ENCODE results near the gene SOX12. TPM values are rescaled to one million over a fixed set of nuclear protein-coding genes. Genes with fewer than 3 reads are reported as not detected.

Gene SOX12
- total RNA-seq, 4 donors from 2014 or later, result 1.1 to 4.1 (median 2.0) TPM

DNA sequence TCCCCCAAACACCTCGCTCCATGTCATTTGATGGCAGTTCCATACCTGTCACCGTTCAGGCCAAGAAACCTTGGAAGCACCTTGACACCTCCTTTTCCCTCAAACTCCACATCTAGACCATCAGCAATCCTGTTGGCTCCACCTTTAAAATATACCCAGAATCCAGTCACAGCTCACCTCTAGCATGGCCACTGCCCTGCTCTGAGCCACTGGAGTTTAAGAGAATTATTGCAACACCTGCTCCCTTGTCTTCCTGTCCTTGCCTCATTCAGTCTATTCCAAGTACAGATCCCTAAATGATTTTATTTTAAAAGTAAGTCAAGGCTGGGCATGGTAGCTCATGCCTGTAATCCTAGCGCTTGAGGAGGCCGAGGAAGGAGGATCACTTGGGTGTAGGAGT is 43.6 kb downstream of the SOX12 start:
- TF ChIP-seq, protein P1, sequence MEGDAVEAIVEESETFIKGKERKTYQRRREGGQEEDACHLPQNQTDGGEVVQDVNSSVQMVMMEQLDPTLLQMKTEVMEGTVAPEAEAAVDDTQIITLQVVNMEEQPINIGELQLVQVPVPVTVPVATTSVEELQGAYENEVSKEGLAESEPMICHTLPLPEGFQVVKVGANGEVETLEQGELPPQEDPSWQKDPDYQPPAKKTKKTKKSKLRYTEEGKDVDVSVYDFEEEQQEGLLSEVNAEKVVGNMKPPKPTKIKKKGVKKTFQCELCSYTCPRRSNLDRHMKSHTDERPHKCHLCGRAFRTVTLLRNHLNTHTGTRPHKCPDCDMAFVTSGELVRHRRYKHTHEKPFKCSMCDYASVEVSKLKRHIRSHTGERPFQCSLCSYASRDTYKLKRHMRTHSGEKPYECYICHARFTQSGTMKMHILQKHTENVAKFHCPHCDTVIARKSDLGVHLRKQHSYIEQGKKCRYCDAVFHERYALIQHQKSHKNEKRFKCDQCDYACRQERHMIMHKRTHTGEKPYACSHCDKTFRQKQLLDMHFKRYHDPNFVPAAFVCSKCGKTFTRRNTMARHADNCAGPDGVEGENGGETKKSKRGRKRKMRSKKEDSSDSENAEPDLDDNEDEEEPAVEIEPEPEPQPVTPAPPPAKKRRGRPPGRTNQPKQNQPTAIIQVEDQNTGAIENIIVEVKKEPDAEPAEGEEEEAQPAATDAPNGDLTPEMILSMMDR (IDR thresholded peaks at IDR 0.05; ENCODE audit: low read depth), result no peak

DNA sequence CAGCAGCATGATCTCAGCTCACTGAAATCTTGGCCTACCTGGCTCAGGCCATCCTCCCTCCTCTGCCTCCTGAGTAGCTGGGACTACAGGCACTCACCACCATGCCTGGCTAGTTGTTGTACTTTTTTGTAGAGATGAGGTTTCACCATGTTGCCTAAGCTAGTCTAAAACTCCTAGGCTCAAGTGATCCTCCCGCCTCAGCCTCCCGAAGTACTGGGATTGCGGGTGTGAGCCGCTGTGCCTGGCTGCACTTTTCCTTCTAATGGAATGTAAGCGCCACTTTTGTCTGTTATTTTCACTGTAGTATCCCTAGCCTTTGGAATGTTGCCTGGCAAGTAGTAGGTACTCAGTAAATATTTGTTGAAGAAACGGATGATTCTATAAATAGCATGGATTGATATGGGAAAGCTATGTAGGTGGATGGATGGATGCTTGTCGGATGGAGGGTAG is 44.8 kb downstream of the SOX12 start:
- TF ChIP-seq, protein P1 (IDR thresholded peaks at IDR 0.05; ENCODE audit: low read depth), result no peak

DNA sequence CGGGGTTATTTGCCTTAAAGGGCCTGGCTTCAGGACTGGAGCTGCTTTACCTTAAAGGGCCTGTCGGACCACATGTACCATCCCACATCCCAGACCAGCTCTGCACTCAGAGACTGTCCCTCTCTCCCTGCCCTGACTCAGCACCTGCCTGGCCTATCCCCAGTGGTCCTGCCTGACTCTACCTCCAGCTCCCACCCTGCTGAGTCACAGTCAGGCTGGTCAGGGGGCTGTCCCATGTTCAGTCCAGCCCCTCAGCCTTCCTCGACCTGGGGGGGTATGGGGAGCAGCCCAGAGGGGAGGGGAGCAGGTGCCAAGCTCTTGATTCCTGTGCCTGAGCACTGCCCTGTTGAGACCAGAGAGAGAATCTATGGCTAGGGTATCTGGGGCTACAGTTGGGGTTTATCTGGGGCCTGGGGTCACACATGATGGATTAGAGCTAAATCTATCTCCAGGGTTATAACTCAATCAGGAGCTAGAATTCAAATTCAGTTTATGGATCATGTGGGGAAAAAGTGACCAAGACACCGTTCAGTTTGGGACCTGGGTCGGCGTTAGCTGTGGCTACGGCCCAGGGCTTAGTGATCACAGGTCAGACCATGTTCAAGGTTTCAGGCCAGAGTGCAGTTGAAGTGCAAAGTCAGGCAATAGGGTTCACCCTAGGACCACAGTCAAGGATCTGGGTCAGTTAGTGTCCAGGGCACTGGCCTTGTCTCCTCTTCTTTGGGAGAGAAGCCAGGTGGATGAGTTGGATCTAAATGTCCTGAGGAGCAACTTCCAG is 45.8 kb downstream of the SOX12 start:
- TF ChIP-seq, protein P1 (IDR thresholded peaks at IDR 0.05; ENCODE audit: low read depth), result no peak

DNA sequence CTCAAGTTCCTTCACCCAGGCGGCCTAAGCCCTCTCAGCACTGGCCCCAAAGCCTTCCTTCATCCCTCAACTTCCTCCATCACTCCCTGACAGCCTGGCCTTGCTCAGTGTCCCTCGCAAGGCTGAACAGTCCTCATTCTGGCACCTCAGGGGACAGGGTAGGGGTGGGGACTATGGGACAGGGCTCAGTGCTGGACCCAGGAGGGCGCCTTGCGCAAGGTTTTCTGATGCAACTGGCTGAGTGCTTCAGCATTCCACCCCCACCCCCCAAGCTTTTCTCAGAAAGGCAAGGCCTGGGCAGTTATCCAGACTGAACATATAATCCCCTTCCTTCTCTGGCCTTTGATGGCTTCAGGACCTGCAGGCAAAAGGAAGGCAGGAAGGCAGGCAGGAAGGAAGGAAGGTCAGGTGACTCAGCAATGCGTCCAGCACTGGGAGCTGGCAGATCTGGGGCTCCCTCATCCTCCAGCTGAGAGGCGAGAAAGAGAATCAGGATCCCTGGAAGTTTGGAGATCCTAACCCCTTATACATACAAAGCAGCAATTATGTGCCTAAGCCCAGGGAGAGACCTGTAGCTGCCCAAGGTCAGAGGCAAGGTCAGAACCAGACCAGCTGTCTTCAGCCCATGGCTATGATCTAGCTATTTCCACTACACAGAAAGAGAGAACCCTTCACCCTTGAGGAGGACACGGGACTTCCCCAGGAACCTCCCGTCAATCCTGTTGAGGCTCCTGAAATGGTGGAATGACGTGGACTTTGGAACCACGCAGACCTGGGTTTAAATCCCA is 46.6 kb downstream of the SOX12 start:
- TF ChIP-seq, protein P1 (IDR thresholded peaks at IDR 0.05; ENCODE audit: low read depth), result no peak

DNA sequence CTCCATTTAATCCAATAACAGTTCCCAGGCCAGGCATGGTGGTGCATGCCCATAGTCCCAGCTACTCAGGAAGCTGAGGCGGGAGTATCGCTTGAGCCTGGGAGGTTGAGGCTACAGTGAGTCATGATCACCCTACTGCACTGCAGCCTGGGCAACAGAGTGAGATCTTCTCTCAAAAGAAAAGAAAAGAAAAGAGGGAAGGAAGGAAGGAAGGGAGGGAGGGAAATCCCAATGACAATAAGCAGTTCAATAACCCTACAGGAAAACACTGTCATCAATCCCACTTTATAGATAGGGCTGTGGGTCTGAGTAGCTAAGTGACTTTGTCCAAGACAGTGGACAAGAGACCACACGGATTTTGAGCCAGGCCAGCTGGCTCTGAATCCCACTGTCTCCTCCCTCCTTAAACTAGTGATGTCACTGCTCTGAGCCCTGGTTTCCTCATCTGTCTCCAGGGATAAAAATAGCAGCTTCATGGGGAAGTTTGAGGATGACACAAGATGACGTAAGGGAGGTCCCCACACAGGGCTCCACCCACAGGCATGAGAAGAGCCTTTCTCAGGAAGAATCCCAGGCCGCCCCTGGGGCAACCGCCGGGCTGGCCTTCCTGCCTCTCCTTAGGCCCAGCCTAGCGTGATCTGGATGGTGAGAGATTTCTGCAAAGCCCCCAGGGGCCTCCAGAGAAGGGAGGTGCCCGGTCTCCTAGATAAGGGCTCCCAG is 48.0 kb downstream of the SOX12 start:
- TF ChIP-seq, protein P1 (IDR thresholded peaks at IDR 0.05; ENCODE audit: low read depth), result no peak

DNA sequence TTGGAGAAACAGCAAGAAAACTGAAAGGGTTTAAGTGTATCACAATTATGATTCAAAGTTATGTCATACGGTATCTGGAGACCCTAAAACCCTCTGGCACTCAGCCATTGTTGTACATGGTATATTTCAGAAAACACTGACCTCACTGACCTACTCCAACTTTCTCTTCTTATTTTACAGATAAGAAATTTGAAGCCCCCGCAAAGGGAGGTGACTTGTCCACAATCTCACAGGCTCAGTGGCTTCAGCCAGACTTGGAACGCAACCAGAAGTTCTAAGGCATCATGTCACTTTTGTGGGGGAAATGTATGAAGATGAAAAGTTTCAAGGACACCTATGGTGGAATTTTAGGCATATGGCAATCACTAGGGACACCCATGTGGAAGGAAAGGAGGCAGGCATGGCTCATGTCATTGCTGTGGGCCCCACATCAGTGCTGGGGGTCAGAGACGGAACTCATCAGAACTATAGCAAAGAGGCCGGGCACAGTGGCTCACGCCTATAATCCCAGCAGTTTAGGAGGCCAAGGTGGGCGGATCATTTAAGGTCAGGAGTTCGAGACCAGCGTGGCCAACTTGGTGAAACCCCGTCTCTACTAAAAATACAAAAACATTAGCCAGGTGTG is 50.0 kb downstream of the SOX12 start:
- TF ChIP-seq, protein P1 (IDR thresholded peaks at IDR 0.05; ENCODE audit: low read depth), result no peak
